Inflammatory macrophage (primary cell): Measurements from ENCODE around the gene CAPN2.

ENCODE experiments used
- DNase-seq, 2 donors: peaks; one replicate each; pipeline ENCODE4 v3.0.0-alpha.2; 2020 to 2022

CAPN2 gene

GRCh38 chr1:223702735-223703667 is 9.3 kb upstream of the CAPN2 start:
- no peak for DNase-seq

GRCh38 chr1:223703668-223704013 is 8.7 kb upstream of the CAPN2 start:
- DNase-seq = no peak

- no peak for DNase-seq
Measured at GRCh38 chr1:223704921-223705878, 7.1 kb upstream of the CAPN2 start.

GRCh38 chr1:223706077-223706973 is 6.0 kb upstream of the CAPN2 start:
- DNase-seq = no peak

- DNase-seq = peak in 1 of 2 donors; percentile 41
Measured at GRCh38 chr1:223707256-223708000, 4.9 kb upstream of the CAPN2 start.

- DNase-seq = no peak
Measured at GRCh38 chr1:223708001-223708359, 4.4 kb upstream of the CAPN2 start.

GRCh38 chr1:223708651-223709268 is 3.6 kb upstream of the CAPN2 start:
- no peak for DNase-seq

- no peak for DNase-seq
Measured at GRCh38 chr1:223709598-223709997, 2.7 kb upstream of the CAPN2 start.

- no peak for DNase-seq
Measured at GRCh38 chr1:223710179-223711133, 1.9 kb upstream of the CAPN2 start.

- DNase-seq = no peak
Measured at GRCh38 chr1:223711173-223711572, 1.2 kb upstream of the CAPN2 start.

- no peak for DNase-seq
Measured at GRCh38 chr1:223711747-223712193, 569 bp upstream of the CAPN2 start.

GRCh38 chr1:223712850-223713474 is 623 bp downstream of the CAPN2 start:
- DNase-seq = peak; percentile 54 to 82

- peak; percentile 40 to 48 for DNase-seq
Measured at GRCh38 chr1:223713546-223714420, 1.4 kb downstream of the CAPN2 start.

GRCh38 chr1:223714421-223714724 is 2.0 kb downstream of the CAPN2 start:
- DNase-seq = no peak

- DNase-seq = peak; percentile 23 to 46
Measured at GRCh38 chr1:223714849-223715603, 2.7 kb downstream of the CAPN2 start.

- DNase-seq = no peak
Measured at GRCh38 chr1:223715604-223716172, 3.3 kb downstream of the CAPN2 start.

- DNase-seq = peak; percentile 67 to 75
Measured at GRCh38 chr1:223716302-223716862, 4.0 kb downstream of the CAPN2 start.
